Measurements from ENCODE around the gene PLXNB2.

DNA sequence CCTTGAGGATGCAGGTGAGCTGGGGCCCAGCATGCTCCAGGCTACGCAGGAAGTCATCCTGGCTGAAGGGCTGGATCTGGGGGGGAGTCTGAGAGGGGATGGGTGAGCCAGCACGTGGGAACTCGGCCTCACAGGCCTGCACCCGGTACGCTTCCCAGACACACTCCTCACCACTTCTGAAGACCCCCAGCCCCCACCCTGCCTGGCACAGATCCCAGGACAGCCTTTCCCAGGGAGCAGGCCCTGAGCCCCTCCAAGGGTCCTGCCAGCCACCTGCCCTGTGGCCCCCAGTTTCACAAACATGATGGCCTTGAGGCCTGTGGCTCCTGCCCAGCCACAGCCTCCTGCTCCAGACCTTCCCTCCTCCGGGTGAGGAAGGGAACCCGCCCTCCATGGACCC lies 5.6 kb upstream of the PLXNB2 start:
- TF ChIP-seq, protein P1, sequence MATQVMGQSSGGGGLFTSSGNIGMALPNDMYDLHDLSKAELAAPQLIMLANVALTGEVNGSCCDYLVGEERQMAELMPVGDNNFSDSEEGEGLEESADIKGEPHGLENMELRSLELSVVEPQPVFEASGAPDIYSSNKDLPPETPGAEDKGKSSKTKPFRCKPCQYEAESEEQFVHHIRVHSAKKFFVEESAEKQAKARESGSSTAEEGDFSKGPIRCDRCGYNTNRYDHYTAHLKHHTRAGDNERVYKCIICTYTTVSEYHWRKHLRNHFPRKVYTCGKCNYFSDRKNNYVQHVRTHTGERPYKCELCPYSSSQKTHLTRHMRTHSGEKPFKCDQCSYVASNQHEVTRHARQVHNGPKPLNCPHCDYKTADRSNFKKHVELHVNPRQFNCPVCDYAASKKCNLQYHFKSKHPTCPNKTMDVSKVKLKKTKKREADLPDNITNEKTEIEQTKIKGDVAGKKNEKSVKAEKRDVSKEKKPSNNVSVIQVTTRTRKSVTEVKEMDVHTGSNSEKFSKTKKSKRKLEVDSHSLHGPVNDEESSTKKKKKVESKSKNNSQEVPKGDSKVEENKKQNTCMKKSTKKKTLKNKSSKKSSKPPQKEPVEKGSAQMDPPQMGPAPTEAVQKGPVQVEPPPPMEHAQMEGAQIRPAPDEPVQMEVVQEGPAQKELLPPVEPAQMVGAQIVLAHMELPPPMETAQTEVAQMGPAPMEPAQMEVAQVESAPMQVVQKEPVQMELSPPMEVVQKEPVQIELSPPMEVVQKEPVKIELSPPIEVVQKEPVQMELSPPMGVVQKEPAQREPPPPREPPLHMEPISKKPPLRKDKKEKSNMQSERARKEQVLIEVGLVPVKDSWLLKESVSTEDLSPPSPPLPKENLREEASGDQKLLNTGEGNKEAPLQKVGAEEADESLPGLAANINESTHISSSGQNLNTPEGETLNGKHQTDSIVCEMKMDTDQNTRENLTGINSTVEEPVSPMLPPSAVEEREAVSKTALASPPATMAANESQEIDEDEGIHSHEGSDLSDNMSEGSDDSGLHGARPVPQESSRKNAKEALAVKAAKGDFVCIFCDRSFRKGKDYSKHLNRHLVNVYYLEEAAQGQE (IDR thresholded peaks at IDR 0.05; ENCODE audit: insufficient read depth in 1 of 2, low read depth in 2 of 2, low read length in 1 of 2): no peak
- TF ChIP-seq CTCF (IDR thresholded peaks at IDR 0.05): no peak
- no peak for TF ChIP-seq POLR2AphosphoS5 (IDR thresholded peaks at IDR 0.05; ENCODE audit: low read depth, low read length)
- TF ChIP-seq SIN3A (IDR thresholded peaks at IDR 0.05; ENCODE audit: borderline replicate concordance, insufficient read depth, low read depth, low read length): no peak
- TF ChIP-seq TCF7L2 (IDR thresholded peaks at IDR 0.05; ENCODE audit: low read depth, low read length): no peak

Measured in Panc1 (cell line).